Left renal pelvis (tissue), 4 donors: ENCODE results near the gene COX4I2. TPM values are rescaled to one million over a fixed set of nuclear protein-coding genes. Genes with fewer than 3 reads are reported as not detected.

Experiments
- DNase-seq, 4 donors: peaks; one replicate each; pipeline ENCODE4 v3.0.0-alpha.2; 2013; ENCODE audit warnings: low read depth in 4 of 4, low spot score in 3 of 4
- polyA plus RNA-seq, 4 donors: library from polyadenylated mRNA; unstranded; fragments of 120-200 nt; gene quantifications; one replicate each; pipeline ENCODE4 v1.2.1, GENCODE V29; 2013; ENCODE audit not compliant: insufficient read length in 4 of 4

The COX4I2 gene
- polyA plus RNA-seq, 4 donors = 1.6 to 2.6 (median 2.1) TPM

GRCh38 chr20:31691646-31692275 is 54.0 kb downstream of the COX4I2 start:
- DNase-seq = no peak

DNA sequence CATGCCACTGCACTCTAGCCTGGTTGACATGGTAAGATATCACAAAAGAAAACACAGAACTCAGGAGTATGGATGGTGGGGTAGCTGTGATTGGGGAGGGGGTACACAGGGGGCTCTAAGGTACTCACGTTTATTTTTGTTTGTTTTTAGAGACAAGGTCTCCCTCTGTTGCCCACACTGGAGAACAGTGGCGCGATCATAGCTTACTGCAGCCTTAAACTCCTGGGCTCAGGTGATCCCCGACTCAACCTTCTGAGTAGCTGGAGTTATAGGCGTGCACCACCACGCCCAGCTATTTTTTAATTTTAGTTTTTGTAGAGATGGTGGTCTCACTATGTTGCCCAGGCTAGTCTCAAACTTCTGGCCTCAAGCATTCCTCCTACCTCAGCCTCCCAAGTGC is 55.7 kb downstream of the COX4I2 start:
- no peak for DNase-seq

DNA sequence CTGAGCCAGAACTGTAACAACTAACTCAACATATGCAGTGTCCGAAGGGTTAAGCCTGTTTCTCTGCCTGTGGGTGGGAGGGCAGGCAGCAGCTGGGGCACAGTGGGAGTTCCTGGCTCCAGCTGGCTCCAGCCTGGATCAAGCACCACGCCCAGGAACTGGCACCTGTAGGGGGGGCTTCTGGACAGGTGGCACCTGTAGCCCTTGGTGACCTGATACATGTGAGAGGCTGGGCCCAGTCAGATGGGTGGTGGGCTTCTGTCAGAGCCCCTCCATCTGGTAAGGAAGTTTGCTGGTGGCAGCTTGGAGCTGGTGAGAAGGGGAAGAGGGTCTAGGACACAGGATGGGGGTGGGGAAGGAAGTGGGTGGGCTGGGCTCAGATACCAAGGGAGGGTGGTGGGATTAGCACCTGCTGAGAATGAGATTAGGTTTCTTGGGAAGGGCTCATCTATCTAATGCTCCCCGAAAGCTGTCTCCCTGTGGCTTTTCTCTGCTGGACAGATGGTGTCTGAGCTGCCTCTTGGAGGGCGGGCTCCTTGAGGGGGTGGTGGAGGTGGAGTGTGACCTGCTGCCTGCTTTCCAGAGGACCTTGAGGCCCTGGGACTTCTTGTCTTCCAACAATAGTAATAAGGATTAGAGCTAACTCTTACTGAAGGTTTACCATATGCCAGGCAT is 56.4 kb downstream of the COX4I2 start:
- no peak for DNase-seq

Other genes starting within 250 kb of the COX4I2 start
- not detected for gene DEFB119, start 247.3 kb upstream of the COX4I2 start, polyA plus RNA-seq
- not detected for gene DEFB121, start 231.7 kb upstream of the COX4I2 start, polyA plus RNA-seq
- gene DEFB123, start 197.3 kb upstream of the COX4I2 start, polyA plus RNA-seq = not detected
- gene DEFB124, start 162.8 kb upstream of the COX4I2 start, polyA plus RNA-seq = 1 to 10 TPM in 1 of 4 donors, under 1 TPM in 1, not detected in 2; 0.49 to 1.2 TPM
- gene REM1, start 162.6 kb upstream of the COX4I2 start, polyA plus RNA-seq = 1 to 10 TPM in 2 of 4 donors, under 1 TPM in 2; 0.44 to 2.7 (median 0.83) TPM
- 100 to 1,000 TPM; 112 to 154 (median 134) TPM for gene HM13, start 123.5 kb upstream of the COX4I2 start, polyA plus RNA-seq
- gene ID1, start 32.6 kb upstream of the COX4I2 start, polyA plus RNA-seq = 100 to 1,000 TPM; 101 to 255 (median 147) TPM
- gene BCL2L1, start 85.0 kb downstream of the COX4I2 start, polyA plus RNA-seq = 10 to 100 TPM; 67.2 to 81.0 (median 76.5) TPM
- 10 to 100 TPM; 45.4 to 54.6 (median 52.9) TPM for gene TPX2, start 101.4 kb downstream of the COX4I2 start, polyA plus RNA-seq
- under 1 TPM; 0.56 to 0.96 (median 0.82) TPM for gene MYLK2, start 181.4 kb downstream of the COX4I2 start, polyA plus RNA-seq
- 1 to 10 TPM; 3.5 to 8.4 (median 5.4) TPM for gene FOXS1, start 207.7 kb downstream of the COX4I2 start, polyA plus RNA-seq
- 10 to 100 TPM in 3 of 4 donors, 1 to 10 TPM in 1; 4.6 to 16.7 (median 16.0) TPM for gene DUSP15, start 232.6 kb downstream of the COX4I2 start, polyA plus RNA-seq
- gene TTLL9, start 232.7 kb downstream of the COX4I2 start, polyA plus RNA-seq = 1 to 10 TPM in 3 of 4 donors, under 1 TPM in 1; 0.48 to 6.2 (median 2.5) TPM